ENCODE data around the gene RGS12. TPM values are rescaled to one million over a fixed set of nuclear protein-coding genes. Genes with fewer than 3 reads are reported as not detected.

Gene RGS12
- total RNA-seq, 1 experiment from 2014 or later, result 23.1 TPM

- Mint-ChIP-seq H3K9me3 (ENCODE audit: unreplicated experiment) (no peaks in the 10 kb centered on the region), H3K4me1 (ENCODE audit: low read depth, unreplicated experiment) (no peaks in the 10 kb centered on the region), H3K27ac (ENCODE audit: unreplicated experiment) (no peak overlapping the region), H3K36me3 (ENCODE audit: insufficient read depth, unreplicated experiment) (peaks cover 9% of the 10 kb centered on the region), H3K4me3 (ENCODE audit: unreplicated experiment) (no peak overlapping the region), H3K27me3 (ENCODE audit: insufficient read depth, unreplicated experiment) (no peaks in the 10 kb centered on the region)
- H3K4me1 ChIP-seq, result no peaks in the 10 kb centered on the region
- CTCF ChIA-PET, result no interaction called here
- H3K9me3 ChIP-seq, result no peaks in the 10 kb centered on the region
- intact Hi-C loops (cut with micrococcal nuclease; ENCODE audit: unreplicated experiment), result no loop called here
- H3K27me3 ChIP-seq (replicated peaks; ENCODE audit: control insufficient read depth, insufficient read depth, low read length), result no peaks in the 10 kb centered on the region
- TF ChIP-seq CTCF (IDR thresholded peaks at IDR 0.05; ENCODE audit: insufficient read depth in 1 of 2, low read depth in 1 of 2, low read length in 1 of 2, severe bottlenecking in 1 of 2, unreplicated experiment in 1 of 2), result no peak
- BruUV-seq (replicated peaks), result TSS peak; percentile 41
- no peak overlapping the region for H3K4me3 ChIP-seq (ENCODE audit: low read depth, low read length)
- DNase-seq, result no peak
- no peaks in the 10 kb centered on the region; the same call in 1 of the 2 replicates for H3K36me3 ChIP-seq (ENCODE audit: control insufficient read depth, insufficient read depth, low read length)
- POLR2A ChIA-PET, result no interaction called here
Observed at GRCh38 chr4:3316146-3316545, 23.3 kb downstream of the RGS12 start.

GRCh38 chr4:3317011-3317655, 24.3 kb downstream of the RGS12 start:
- POLR2A ChIA-PET, result no interaction called here
- Histone ChIP-seq H3K27me3 (replicated peaks; ENCODE audit: control insufficient read depth, insufficient read depth, low read length) (no peaks in the 10 kb centered on the region), H3K9me3 (no peaks in the 10 kb centered on the region), H3K36me3 (ENCODE audit: control insufficient read depth, insufficient read depth, low read length) (no peaks in the 10 kb centered on the region; the same call in 1 of the 2 replicates), H3K4me1 (no peaks in the 10 kb centered on the region), H3K4me3 (ENCODE audit: low read depth, low read length) (no peak overlapping the region)
- no peak for TF ChIP-seq CTCF (IDR thresholded peaks at IDR 0.05; ENCODE audit: insufficient read depth in 1 of 2, low read depth in 1 of 2, low read length in 1 of 2, severe bottlenecking in 1 of 2, unreplicated experiment in 1 of 2)
- CTCF ChIA-PET, result no interaction called here
- H3K4me1 Mint-ChIP-seq (ENCODE audit: low read depth, unreplicated experiment), result no peaks in the 10 kb centered on the region
- no peaks in the 10 kb centered on the region for H3K27me3 Mint-ChIP-seq (ENCODE audit: insufficient read depth, unreplicated experiment)
- no peak overlapping the region for H3K4me3 Mint-ChIP-seq (ENCODE audit: unreplicated experiment)
- H3K27ac Mint-ChIP-seq (ENCODE audit: unreplicated experiment), result no peak overlapping the region
- intact Hi-C loops (cut with micrococcal nuclease; ENCODE audit: unreplicated experiment), result no loop called here
- no TSS peak for BruUV-seq (replicated peaks)
- H3K36me3 Mint-ChIP-seq (ENCODE audit: insufficient read depth, unreplicated experiment), result peaks cover 9% of the 10 kb centered on the region
- H3K9me3 Mint-ChIP-seq (ENCODE audit: unreplicated experiment), result no peaks in the 10 kb centered on the region
- DNase-seq, result no peak

GRCh38 chr4:3317656-3318211, 24.9 kb downstream of the RGS12 start:
- H3K4me3 ChIP-seq (ENCODE audit: low read depth, low read length), result no peak overlapping the region
- H3K9me3 Mint-ChIP-seq (ENCODE audit: unreplicated experiment), result no peaks in the 10 kb centered on the region
- H3K4me1 Mint-ChIP-seq (ENCODE audit: low read depth, unreplicated experiment), result no peaks in the 10 kb centered on the region
- POLR2A ChIA-PET, result no interaction called here
- H3K36me3 Mint-ChIP-seq (ENCODE audit: insufficient read depth, unreplicated experiment), result peaks cover 9% of the 10 kb centered on the region
- no peaks in the 10 kb centered on the region for H3K27me3 ChIP-seq (replicated peaks; ENCODE audit: control insufficient read depth, insufficient read depth, low read length)
- H3K27ac Mint-ChIP-seq (ENCODE audit: unreplicated experiment), result no peak overlapping the region
- DNase-seq, result no peak
- H3K4me1 ChIP-seq, result no peaks in the 10 kb centered on the region
- H3K36me3 ChIP-seq (ENCODE audit: control insufficient read depth, insufficient read depth, low read length), result no peaks in the 10 kb centered on the region; the same call in 1 of the 2 replicates
- BruUV-seq (replicated peaks), result no TSS peak
- intact Hi-C loops (cut with micrococcal nuclease; ENCODE audit: unreplicated experiment), result no loop called here
- TF ChIP-seq CTCF (IDR thresholded peaks at IDR 0.05; ENCODE audit: insufficient read depth in 1 of 2, low read depth in 1 of 2, low read length in 1 of 2, severe bottlenecking in 1 of 2, unreplicated experiment in 1 of 2), result no peak
- no peaks in the 10 kb centered on the region for H3K27me3 Mint-ChIP-seq (ENCODE audit: insufficient read depth, unreplicated experiment)
- CTCF ChIA-PET, result no interaction called here
- no peaks in the 10 kb centered on the region for H3K9me3 ChIP-seq
- no peak overlapping the region for H3K4me3 Mint-ChIP-seq (ENCODE audit: unreplicated experiment)

Data from Caco-2 (cell line).